Measurements from ENCODE around the gene IGFL1.
"Not testable (repeated sequence)": the region's sequence is repeated elsewhere in the genome, so short reads cannot be mapped to it uniquely, and the experiment has no call there.

Gene IGFL1

DNA sequence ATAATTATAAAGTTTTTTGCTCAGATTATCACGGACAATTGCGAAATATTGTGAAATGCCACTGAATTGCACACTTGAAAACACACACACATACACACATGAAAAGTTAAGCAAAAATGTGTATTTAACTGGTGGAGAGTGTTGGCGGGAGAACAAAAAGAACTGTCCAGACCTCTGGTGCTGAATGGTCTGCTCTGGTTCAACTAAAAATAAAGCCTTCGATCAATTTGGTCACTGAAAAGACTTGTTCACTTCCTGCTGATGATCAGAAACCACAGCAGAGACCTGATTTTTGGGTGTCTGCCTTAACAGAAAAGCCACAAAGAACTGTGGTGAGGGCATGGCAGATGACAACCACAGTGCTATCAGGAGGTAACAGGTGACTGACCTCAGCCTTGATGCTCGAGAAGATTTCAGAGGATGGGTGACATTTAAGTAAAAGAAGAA, 4.0 kb upstream of the IGFL1 start:
- no peak for DNase-seq (ENCODE audit: low read depth)

DNA sequence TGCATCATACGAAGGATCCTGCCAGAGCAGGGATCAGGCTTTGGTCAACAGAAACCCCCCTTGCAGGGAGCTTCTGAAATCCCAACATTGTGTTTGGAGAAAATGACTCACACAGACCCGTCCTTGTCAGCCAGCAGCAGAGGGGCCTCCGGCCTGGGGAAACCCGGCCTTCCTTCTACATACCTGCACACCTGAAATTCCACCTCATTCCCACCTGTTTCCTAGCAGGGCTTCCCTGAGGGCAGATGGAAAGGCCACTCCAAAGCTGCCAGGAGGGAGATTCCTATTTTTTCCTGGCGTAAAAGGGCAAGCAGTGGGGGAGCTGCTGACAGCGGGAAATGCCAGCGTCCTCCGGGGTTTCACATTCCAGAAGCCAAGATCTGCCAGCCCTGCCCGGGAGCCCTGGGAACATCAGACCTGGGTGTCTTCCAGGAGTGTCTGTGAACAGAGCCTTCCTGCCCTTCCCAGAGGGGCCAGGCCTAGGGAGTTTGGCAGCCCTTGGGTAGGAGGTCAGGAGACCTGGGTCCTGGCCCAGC, 3.0 kb upstream of the IGFL1 start:
- DNase-seq (ENCODE audit: low read depth), result no peak

DNA sequence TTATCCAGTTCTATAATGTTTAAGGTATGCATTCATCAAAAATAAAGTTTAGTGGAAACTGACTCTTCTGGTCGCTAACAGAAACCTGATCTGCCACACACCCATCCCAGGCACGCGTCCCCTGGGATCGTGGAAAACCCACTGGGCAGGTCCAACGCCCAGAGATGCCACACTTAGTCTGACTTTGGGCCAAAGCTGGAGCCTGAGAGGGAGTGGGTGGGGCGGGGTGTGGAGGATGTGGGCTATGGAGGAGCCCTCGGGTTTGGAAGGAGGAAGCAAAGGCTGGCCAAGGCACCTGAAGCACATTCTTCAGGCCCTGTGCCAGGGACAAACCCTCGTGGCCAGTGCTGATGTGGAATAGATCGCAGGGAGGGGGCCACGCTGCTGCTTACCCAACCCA, 2.5 kb downstream of the IGFL1 start:
- DNase-seq (ENCODE audit: low read depth), result no peak

DNA sequence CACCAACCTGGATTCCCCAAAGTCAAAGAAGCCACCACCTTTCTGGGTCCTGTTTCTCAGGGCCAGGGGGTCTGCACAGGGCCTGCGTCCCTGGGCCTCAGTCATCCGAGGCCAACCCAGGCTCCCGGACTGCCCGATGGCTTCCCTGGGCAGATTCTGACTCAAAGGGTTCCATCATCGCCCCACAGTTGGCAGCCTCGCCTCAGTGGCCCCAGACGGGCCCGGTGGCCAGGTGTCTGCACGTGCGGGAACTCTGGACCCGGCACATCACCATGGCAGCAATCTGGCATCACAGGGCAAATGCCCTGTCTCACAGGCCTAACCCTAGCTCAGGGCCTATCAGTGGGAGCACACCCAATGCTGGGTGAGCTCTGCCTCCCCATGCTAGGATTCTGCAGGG, 2.9 kb downstream of the IGFL1 start:
- DNase-seq (ENCODE audit: low read depth), result no peak

DNA sequence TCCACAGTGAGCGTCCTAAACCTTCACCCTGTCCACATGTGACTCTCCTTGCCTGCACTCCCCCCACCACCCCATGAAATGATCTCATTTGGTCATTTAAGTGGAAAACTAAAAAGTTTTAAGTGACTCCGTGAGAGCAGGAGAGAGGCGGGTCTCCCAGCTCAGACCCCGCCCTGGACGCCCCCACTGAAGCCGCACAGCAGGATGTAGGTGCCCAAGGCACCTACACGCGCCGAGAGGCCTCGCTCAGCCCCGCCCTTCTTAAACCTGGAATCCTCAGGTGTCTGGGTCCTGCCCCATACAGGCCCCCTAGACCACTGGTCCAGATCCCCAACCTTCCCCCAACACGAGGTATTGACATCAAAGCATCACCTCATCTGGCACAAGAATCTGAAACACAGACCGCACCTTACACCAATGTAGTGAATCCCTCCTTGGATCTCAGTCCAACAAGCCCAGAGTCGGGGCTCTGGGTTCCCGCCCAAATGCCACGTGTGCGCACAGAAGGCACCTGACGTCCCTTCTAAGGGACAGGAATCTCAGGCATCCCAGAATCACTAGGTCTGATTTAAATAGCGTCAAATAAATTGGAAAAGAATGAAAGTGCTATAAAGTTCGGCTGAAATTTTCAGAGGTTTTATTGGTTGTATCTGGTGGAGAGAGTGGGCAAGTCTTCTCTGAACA, 3.5 kb downstream of the IGFL1 start:
- no peak for DNase-seq (ENCODE audit: low read depth)

DNA sequence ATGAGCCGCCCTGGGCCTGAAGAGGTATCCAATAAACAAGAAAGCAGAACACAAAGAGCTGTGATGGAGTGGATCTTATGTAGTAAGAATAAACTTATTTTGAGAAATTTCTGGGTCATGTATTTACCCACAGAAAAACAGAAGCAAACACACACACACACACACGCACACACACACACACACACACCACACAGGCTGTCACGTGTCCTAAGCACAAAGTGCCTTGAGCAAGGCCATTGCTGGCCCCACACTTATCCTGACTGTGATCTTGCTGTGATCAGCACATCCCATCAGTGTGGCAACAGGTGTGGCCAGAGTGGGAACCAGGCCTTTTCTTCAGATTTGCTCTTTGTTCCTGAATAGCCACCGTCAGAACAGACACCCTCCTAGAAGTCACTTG, 4.3 kb downstream of the IGFL1 start:
- DNase-seq (ENCODE audit: low read depth), result not testable (repeated sequence)

DNA sequence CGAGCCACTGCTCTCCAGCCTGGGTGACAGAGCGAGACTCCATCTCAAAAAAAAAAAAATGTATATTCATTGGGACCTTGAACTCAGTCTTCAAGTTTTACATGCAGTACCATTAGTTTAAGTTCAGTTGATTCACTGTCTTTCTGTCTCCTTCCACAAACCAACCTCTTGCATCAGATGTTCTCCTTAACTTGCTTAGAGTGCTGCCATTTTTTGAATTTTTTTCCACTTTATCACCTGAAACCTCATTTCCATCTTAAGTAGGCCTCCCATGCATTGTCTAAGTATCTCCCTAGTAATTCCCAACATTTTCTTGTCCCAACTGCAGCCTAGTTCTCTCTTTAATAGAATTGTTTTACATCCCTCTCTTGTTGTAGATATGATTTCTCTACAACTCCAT, 8.6 kb downstream of the IGFL1 start:
- not testable (repeated sequence) for DNase-seq (ENCODE audit: low read depth)

DNA sequence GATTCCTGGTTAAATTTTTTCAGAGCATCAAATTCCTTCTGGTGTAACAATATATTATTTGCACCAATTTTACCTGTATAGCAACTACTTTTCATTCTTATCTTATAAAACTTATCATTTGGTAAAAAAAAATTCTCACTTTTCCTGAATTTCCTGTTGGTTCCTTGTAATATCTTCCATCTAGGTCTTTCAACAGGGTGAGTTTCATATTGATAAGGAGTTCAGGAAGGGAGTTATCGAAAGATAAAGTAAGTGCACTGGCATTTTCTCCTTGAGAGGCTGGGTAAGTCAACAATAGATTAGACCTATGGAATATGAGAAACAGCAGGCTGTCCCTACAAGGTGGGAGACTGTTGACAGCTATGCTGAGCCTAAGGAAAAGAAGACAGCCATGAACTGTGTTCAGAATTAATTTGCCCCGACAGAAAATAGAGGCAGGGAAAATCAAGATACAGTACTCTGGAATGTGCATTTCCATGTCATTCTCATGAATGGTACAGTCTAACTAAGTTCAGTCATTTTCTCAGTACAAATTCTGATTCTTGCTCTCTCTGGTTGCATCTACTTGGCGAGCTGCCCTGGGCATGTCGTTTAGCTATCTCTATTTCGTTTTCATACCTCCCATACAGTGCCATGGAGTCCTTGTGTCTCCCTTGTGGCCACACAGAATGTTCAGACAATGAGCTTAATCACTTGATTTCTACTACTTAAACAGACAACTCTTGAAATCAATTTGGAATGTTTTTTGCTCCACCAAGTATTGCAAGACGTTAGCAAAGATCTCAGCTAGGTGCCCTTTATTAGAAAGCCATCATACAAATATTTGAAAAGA, 9.9 kb downstream of the IGFL1 start:
- DNase-seq (ENCODE audit: low read depth), result no peak

DNA sequence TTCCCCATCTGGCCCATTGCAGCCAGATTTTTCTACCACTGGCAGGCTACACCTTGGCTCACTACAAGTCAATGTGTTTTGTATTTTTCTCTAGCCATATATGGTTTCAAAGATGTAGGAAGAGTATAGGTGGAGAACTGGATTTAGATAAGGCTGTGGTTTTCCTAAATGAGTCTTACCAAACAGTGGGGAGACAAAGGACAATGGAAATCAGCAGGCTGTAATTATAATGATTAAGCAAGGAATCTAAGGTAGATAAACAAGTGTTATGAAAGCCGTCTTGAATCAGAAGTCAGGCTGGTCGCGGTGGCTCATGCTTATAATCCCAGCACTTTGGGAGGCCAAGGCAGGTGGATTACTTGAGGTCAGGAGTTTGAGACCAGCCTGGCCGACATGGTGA, 11.2 kb downstream of the IGFL1 start:
- DNase-seq (ENCODE audit: low read depth), result no peak

DNA sequence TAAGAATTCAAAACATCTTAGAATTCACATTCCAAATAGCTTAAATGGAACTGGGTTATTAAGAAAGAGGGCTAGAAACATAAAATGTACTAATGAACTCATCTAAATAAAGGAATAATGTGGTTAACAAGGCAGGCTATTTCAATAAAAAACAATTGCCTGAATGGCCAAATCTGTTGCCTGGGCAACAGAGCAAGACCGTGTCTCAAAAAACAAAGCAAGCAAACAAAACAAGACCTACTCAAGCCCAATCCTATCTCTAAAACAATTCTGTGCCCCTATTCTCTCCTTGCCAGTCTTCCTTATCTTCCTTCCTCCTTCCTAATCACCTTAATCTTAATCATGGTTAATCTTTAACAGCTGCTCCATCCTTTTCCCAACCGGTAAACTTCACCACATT, 12.1 kb downstream of the IGFL1 start:
- DNase-seq (ENCODE audit: low read depth), result no peak

DNA sequence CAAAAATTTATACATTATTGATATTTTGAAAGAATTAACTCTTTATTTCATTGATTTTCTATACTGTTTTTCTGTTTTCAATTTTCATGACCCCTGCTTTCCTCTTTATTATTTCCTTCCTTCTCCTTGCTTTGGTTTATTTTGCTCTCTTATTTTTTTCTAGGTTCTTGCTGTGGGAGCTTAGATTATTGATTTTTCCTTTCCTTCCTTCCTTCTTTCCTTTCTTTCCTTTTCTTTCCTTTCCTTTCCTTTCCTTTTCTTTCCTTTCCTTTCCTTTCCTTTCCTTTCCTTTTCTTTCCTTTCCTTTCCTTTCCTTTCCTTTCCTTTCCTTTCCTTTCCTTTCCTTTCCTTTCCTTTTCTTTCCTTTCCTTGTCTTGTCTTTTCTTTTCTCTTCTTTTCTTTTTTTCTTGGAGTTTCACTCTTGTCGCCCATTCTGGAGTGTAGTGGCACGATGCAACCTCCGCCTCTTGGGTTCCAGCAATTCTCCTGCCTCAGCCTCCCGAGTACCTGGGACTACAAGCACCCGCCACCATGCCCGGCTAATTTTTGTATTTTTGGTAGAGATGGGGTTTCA, 13.6 kb downstream of the IGFL1 start:
- DNase-seq (ENCODE audit: low read depth), result not testable (repeated sequence)

DNA sequence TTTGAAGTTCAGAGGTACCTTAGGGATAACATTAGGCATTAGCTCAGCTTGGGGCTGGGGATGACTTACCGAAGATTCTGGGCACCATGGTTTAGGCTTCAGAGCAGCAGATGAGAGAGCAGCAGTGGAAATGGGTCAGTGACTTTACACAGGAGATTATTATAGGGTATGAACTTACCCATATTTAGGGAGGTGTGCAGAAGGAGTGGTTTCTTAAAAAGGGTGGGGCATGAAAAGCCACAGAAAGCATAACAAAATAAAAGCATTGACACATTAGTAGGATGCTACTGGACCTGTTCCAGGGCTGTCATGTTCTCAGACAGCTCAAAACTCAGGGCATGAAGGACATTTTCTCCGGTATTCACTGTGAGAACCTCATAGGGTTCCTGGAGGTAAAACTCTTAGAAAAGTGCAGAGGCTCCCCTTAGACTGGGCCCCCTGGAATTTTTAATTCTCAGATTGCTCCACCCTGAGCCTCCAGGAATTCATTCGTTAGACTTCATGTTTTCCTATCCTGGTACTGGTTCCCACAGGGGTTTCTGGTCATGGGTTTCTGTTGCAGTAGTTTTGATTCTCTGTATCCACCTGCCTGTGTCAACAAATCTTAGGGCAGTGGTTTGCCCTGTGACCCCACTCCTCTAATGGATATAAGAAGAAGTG, 20.7 kb downstream of the IGFL1 start:
- no peak for DNase-seq (ENCODE audit: low read depth)

DNA sequence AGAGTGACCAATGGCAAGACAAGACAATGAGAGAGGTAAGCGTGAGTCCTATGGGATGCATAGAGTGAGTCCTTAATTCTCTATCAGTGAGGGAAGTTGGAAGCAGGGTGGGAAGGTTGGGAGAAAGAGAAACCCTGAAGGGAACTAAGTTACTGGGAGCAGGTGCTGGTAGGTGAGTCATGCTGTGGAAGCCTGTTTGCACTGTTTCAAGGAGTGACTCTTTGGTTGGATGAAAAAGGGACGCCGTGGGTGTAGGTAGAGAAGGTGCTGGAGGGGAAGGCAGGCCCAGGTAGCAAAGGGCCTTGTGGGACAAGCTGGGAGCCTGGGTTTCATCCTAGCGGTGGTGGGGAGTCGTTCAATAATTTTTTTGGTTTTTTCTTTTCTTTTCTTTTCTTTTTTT, 21.9 kb downstream of the IGFL1 start:
- DNase-seq (ENCODE audit: low read depth), result no peak

DNA sequence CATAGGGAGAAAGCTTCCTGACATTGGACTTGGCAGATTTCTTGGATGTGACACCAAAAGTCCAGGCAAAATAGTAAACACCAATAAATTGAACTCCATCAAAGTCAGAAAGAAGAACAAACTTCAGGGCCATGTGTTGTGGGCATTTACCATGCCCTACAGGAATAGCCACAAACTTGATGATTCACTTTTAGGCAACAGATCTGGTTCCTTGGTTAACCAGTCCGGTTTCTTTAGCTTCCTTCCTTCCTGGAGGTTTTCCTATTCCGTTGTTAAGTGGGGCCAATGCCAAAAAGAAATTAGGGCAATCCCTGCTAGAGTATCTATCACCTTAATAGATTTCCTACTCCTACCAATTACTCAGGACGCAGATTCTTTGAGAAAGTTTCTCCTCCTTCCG, 25.2 kb downstream of the IGFL1 start:
- DNase-seq (ENCODE audit: low read depth), result no peak

DNA sequence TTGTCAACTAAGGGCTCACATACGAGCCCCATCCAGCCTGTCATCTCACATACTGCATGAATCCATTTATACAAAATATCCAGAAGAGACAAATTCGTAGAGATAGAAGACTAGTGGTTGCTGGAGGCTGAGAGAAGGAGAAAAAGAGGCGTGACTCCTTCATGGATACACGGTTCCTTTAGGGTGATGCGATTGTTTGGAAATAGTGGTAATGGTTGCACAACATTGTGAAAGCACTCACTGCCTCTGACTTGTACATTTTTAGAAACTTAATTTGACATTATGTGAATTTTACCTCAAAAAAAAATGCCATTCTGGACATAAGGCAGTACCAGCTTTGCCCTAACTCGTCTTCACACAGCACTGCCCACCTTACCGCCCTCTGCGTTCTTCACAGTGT, 27.3 kb downstream of the IGFL1 start:
- peak; percentile 60 for DNase-seq (ENCODE audit: low read depth)

DNA sequence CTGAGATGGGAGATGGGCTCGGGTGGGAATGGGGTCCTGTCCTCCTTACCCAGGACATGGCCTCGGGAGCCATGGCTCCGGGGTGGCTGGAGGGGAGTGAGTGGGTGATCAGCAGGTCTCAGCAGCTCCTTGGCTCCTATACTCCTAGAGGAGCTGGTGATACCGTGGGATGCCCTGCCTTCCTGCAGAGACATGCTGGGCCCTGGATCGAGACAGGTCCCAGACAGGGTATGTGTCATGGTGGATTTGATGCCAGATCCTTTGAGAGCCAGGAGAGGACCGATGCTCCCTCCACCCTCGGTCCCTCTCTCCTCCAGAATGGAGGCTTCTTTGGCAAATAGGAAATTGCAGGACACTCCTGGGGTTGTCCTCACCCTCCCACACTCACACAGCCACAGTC, 32.0 kb downstream of the IGFL1 start:
- not testable (repeated sequence) for DNase-seq (ENCODE audit: low read depth)

DNA sequence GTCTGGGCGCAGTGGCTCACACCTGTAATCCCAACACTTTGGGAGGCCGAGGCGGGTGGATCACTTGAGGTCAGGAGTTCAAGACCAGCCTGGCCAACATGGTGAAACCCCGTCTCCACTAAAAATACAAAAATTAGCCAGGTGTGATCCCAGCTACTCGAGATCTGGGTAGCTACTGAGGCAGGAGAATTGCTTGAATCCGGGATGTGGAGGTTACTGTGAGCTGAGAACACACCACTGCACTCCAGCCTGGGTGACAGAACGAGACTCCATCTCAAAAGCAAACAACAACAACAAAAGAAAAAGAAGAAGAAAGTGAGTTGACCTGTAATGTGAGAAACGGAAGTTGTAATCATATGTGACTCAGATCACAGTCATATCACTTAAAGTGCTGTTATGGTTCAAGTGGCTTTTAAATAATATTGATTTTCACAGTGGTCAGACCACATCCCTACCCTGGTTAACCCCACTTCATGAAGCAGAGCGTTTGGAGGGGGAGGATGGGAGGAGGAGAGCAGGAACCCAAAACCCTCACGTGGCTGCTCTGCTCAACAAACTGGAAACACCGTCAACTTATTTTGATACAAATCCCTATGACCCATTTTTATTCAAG, 33.2 kb downstream of the IGFL1 start:
- peak; percentile 69 for DNase-seq (ENCODE audit: low read depth)

DNA sequence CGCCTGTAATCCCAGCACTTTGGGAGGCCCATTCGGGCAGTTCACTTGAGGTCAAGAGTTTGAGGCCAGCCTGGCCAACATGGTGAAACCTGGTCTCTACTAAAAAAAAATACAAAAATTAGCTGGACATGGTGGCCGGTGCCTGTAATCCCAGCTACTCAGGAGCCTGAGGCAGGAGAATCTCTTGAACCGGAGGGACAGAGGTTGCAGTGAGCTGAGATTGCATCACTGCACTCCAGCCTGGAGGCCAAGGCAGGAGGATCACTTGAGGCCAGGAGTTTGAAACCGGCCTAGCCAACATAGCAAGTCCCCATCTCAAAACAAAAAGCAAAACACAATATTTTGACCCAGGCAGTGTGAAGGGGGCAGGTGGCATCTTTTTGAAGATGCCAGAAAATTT, 35.3 kb downstream of the IGFL1 start:
- DNase-seq (ENCODE audit: low read depth), result not testable (repeated sequence)

DNA sequence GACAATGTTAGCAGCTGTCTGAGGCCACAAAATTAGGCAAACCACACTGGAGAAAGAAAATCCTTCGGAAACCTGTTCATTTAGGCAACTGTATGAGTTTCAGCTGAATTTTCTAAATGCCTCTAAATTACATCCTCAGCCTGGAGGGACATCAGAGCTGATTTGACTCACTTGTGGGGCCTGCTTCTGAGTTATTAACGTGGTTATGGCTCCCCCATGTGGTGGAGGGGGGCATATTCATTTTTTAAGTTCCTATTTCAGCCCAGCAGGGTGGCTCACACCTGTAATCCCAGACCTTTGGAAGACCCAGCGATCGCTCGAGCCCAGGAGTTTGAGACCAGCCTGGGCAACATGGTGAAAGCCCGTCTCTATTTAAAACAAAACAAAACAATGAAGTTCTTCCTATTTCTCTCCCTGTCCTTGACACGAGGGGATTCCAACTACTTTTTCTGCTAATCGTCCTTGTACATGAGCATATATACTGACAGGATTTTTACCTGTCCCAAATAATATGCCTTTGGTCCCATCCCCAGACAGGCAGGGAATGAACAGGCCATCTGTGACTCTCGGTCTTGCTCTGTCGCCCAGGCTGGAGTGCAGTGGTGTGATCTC, 35.8 kb downstream of the IGFL1 start:
- DNase-seq (ENCODE audit: low read depth), result peak; percentile 73

DNA sequence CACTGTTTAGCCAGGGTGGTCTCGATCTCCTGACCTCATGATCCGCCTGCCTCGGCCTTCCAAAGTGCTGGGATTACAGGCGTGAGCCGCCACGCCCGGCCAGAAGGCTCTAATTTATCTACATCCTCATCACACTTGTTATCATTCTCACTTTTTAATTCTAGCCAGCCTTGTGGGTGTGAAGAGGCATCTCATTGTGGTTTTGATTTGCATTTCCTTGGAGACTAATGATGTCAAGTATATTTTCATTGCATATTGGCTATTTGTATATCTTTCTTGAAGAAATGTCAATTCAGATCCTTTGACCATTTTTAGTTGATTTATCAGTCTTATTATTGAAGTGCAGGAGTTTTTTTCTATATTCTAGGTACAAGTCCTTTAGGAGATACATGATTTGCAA, 39.6 kb downstream of the IGFL1 start:
- DNase-seq (ENCODE audit: low read depth), result no peak

DNA sequence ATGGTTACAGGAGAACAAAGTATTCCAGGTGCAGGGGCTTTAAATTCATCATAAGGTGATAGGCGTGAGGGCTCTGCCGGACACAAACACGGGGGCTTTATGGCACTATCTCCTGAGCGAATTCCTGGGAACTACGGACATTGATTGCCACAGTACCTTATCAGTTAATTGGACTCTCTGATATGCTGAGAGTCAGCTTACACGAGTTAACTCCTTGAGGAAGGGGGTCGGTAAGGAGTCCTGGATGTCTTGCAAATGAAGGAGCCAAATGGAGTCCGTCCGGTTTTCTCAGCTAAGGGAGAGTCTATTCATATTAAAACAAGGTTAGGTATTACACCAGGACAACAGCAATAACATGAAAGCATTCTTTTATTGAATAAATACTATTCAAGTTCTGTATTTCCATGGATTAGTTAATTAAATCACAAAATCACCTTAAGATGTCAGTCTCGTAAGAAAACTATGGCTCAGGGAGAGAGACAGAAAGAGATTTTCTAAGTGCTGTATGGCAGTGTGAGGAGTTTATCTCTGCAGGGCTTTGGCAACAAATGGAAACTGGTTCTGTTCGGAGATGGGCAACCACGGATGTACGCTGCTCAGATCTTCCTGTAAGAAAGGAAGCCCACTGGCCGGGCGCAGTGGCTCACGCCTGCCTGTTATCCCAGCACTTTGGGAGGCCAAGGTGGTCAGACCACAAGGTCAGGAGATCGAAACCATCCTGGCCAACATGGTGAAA, 41.1 kb downstream of the IGFL1 start:
- no peak for DNase-seq (ENCODE audit: low read depth)

Measured in iris pigment epithelial cell (primary cell).